ENCODE measurements around the gene NEDD8. TPM values are rescaled to one million over a fixed set of nuclear protein-coding genes. Genes with fewer than 3 reads are reported as not detected.
A peak's percentile ranks its signal among the peaks of the same experiment; 100 is the strongest.

The NEDD8 gene
- polyA plus RNA-seq (2012; ENCODE audit: insufficient read depth, insufficient read length) = 290 TPM

DNA sequence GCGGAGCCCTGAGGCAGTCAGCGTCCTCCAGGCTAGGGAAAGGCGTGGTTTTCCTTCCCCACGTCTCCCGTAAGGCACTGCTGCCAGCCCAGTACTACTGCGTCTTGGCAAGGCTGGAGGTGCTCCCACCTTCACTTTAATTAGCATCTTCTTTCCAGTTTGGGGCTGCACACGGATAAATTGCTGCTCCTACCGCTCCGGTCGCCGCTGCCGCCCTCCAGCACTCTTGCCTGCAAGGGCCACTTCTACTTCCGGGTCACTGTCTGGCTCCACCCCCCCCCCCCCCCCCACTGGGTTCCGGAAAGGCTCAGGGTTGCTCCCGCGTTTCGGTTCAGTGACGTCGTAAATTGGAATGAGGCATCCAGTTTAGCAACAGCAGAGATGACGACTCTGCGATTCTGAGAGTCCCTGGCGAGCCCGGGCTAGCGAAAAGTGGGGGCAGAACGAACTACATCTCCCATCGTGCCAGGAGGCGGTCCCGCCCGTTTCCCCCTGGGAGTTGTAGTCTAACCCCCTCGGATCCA is at the start of gene NEDD8:
Gene NEDD8, minus strand, starts transcription at position 247 of the 524 bp plus-strand sequence. Its CDS starts 100 bp downstream, at position 147.
- peak; percentile 90 for DNase-seq (ENCODE audit: low read depth, low spot score)
- H3K4me3 ChIP-seq (ENCODE audit: low read length) = peak within 1 kb of the TSS; percentile 87

- no peak overlapping the region for H3K4me3 ChIP-seq (ENCODE audit: low read length)
- no peak for DNase-seq (ENCODE audit: low read depth, low spot score)
Measured at GRCh38 chr14:24281636-24282035, 49.5 kb upstream of the NEDD8 start.

- no peak overlapping the region for H3K4me3 ChIP-seq (ENCODE audit: low read length)
- DNase-seq (ENCODE audit: low read depth, low spot score) = no peak
Measured at GRCh38 chr14:24280797-24281460, 48.8 kb upstream of the NEDD8 start.

GRCh38 chr14:24279301-24280186 is 47.4 kb upstream of the NEDD8 start:
- no peak for DNase-seq (ENCODE audit: low read depth, low spot score)
- no peak overlapping the region for H3K4me3 ChIP-seq (ENCODE audit: low read length)

DNA sequence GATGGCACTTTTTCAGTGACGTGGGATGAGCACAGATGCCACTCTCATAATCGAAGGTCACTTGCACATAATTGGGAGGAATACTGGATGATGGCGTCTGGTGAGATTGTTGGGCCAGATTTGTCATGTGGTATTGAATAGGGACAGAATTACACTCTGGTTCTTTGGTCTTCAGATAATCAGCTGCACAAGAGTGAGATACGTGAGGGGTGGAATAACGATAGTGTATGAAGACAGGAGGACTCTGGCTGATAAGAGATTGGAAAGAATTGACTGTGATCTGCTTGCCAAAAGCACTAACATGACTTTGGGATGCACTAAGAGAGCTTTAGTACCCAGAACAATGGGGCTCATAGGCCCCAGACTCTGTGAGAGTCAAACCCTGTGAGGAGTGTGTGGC is 46.3 kb upstream of the NEDD8 start:
- no peak overlapping the region for H3K4me3 ChIP-seq (ENCODE audit: low read length)
- DNase-seq (ENCODE audit: low read depth, low spot score) = no peak

- DNase-seq (ENCODE audit: low read depth, low spot score) = no peak
- no peak overlapping the region for H3K4me3 ChIP-seq (ENCODE audit: low read length)
Measured at GRCh38 chr14:24277606-24278321, 45.6 kb upstream of the NEDD8 start.

DNA sequence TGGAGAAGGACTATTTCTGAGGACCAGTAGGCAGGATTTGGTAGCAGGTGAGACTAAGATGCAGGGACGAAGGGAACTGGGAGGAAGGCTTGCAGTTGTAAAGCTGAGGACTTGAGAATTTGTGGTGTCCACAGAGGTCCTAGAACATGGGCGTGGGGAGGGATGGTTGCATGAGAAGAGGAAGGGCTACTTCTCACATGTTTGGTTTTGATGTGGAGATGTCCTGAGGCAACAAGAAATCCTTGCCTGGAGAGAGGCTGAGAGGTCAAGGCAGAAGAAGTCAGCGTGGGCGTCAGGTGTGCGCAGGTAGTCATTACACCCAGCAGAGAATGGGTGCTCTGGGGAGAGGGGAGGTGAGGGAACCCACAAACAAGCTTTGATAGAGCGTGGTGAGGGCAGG is 44.9 kb upstream of the NEDD8 start:
- DNase-seq (ENCODE audit: low read depth, low spot score) = no peak

GRCh38 chr14:24274101-24274543 is 42.0 kb upstream of the NEDD8 start:
- no peak for DNase-seq (ENCODE audit: low read depth, low spot score)
- H3K4me3 ChIP-seq (ENCODE audit: low read length) = no peak overlapping the region

More for the DNA sequence above, 44.9 kb upstream of the NEDD8 start:
- no peak overlapping the region for H3K4me3 ChIP-seq (ENCODE audit: low read length)

GRCh38 chr14:24273422-24273998 is 41.3 kb upstream of the NEDD8 start:
- no peak for DNase-seq (ENCODE audit: low read depth, low spot score)
- no peak overlapping the region for H3K4me3 ChIP-seq (ENCODE audit: low read length)

DNA sequence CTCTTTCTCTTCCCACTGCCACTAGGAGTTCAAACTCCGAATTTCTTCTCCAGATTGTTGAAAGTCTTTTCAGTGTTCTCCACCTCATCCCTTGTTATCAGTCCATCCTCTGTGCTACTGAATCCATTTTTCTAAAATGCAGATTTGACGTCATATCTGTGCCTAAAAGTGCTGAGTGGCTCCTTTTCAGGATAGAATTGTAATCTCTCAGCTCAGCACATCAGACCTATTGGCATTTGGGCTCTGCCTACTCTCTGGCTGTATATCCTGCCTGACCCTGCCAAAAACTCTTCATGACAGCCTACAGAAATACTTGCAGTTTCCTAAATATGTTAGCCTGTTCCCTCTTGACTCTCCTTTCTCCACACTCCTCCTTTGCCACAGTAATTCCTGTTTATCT is 40.3 kb upstream of the NEDD8 start:
- DNase-seq (ENCODE audit: low read depth, low spot score) = no peak

GRCh38 chr14:24271834-24272263 is 39.7 kb upstream of the NEDD8 start:
- no peak for DNase-seq (ENCODE audit: low read depth, low spot score)
- peak overlapping the region; percentile 74 for H3K4me3 ChIP-seq (ENCODE audit: low read length)

More for the DNA sequence above, 40.3 kb upstream of the NEDD8 start:
- H3K4me3 ChIP-seq (ENCODE audit: low read length) = no peak overlapping the region

GRCh38 chr14:24271134-24271833 is 39.1 kb upstream of the NEDD8 start, which contains the start of gene RABGGTA:
TSS of gene RABGGTA (minus strand) at chr14:24271597. CDS start at chr14:24271115, 482 bp downstream.
- peak; percentile 89 for DNase-seq (ENCODE audit: low read depth, low spot score)
- H3K4me3 ChIP-seq (ENCODE audit: low read length) = peak within 1 kb of the TSS; percentile 74

- peak overlapping the region; percentile 74 for H3K4me3 ChIP-seq (ENCODE audit: low read length)
- DNase-seq (ENCODE audit: low read depth, low spot score) = no peak
Measured at GRCh38 chr14:24270537-24271133, 38.5 kb upstream of the NEDD8 start.

GRCh38 chr14:24269910-24270536 is 37.9 kb upstream of the NEDD8 start:
- no peak for DNase-seq (ENCODE audit: low read depth, low spot score)
- H3K4me3 ChIP-seq (ENCODE audit: low read length) = no peak overlapping the region

DNA sequence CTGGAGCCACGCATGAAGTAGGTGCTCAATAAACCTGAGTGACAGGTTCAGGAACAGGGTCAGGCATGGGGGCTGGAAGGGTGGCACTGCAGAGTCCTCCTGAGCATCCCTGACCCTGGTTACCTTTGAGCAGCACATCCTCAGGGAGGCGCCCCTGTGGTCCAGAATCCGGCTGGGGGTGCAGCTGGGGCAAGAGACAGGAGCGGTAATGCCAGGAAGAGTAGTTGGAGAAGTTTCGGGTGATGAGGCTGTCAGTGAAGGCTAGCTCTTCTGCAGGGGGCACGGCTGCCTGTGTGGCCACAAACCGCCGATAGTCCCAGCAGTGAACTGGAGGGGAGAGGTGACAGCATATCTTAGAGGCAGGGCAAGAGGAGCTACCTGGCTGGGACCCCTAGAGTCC is 37.2 kb upstream of the NEDD8 start:
- no peak for DNase-seq (ENCODE audit: low read depth, low spot score)
- no peak overlapping the region for H3K4me3 ChIP-seq (ENCODE audit: low read length)

DNA sequence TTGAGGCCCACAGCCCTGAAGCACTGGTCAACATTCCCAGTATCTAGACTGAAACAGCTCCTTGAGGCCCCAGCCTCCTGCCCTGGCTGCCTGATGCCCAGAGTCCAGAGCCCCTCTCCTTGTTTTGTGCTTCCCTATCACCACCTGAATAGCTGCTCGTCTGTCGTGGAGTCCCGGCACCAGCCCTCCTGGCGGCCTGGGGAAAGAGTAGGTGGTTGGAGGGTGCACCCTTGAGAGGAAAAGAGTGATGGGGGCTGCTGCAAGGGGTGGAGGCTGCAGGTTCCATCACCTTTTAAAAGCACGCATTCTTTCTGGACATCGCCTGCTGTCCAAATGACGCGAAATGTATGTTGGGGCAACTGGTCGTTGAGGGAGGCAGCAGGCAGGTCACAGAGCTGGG is 36.1 kb upstream of the NEDD8 start:
- DNase-seq (ENCODE audit: low read depth, low spot score) = no peak
- H3K4me3 ChIP-seq (ENCODE audit: low read length) = no peak overlapping the region

- DNase-seq (ENCODE audit: low read depth, low spot score) = no peak
- no peak overlapping the region for H3K4me3 ChIP-seq (ENCODE audit: low read length)
Measured at GRCh38 chr14:24267516-24267915, 35.3 kb upstream of the NEDD8 start.
